Peyer's patch (tissue), 4 donors: ENCODE results near the gene PPP1R37. TPM values are rescaled to one million over a fixed set of nuclear protein-coding genes. Genes with fewer than 3 reads are reported as not detected.
A peak's percentile ranks its signal among the peaks of the same experiment; 100 is the strongest.

Experiments used
- DNase-seq, 3 donors: peaks; one replicate each; pipeline ENCODE4 v3.0.0-alpha.2; 2017 to 2019
- H3K27ac ChIP-seq, 4 donors: fragments of 200-600 bp; sonication (generic); one replicate each; pipeline ENCODE4 v1.5.1; 2016 to 2019
- H3K27me3 ChIP-seq, 2 donors: fragments of 200-600 bp; sonication (generic); one replicate each; pipeline ENCODE4 v1.5.1; 2019
- H3K36me3 ChIP-seq, 3 donors: fragments of 200-600 bp; sonication (generic); one replicate each; pipeline ENCODE4 v1.5.1; 2016 to 2019
- H3K4me1 ChIP-seq, 4 donors: fragments of 200-600 bp; sonication (generic); one replicate each; pipeline ENCODE4 v1.5.1; 2016 to 2019
- H3K4me3 ChIP-seq, 4 donors: fragments of 200-600 bp; sonication (generic); 1 replicate in 3 of 4; 2 replicates in 1 of 4; pipeline ENCODE4 v1.5.1; 2016 to 2019; ENCODE audit warnings: mild to moderate bottlenecking in 1 of 4
- H3K9me3 ChIP-seq, 4 donors: fragments of 200-600 bp; sonication (generic); one replicate each; pipeline ENCODE4 v1.5.1; 2016 to 2019; ENCODE audit warnings: mild to moderate bottlenecking in 1 of 4
- CTCF ChIP-seq, 6 experiments: fragments of 450-650 bp in 4 of 6; fragments of 200-600 bp in 2 of 6; sonication (generic) in 1 of 6; IDR thresholded peaks; one replicate each; pipeline ENCODE4 v1.5.1; 2017 to 2019; ENCODE audit warnings: antibody characterized with exemption in 6 of 6, mild to moderate bottlenecking in 3 of 6, moderate library complexity in 1 of 6
- POLR2A ChIP-seq, 2 donors: fragments of 450-650 bp; IDR thresholded peaks; one replicate each; pipeline ENCODE4 v1.5.1; 2017; ENCODE audit warnings: antibody characterized with exemption in 2 of 2, mild to moderate bottlenecking in 2 of 2, moderate library complexity in 2 of 2
- total RNA-seq, 4 donors: library from RNA; depleted of rRNA; stranded (reverse); fragments of >200 nt; gene quantifications; one replicate each; pipeline ENCODE4 v1.1.0, GENCODE V29; 2016

PPP1R37 gene
- total RNA-seq, 4 donors from 2014 or later, result 41.8 to 75.1 (median 54.2) TPM

GRCh38 chr19:45171211-45171623 is 78.2 kb downstream of the PPP1R37 start:
- Histone ChIP-seq H3K4me1 (peaks cover 0 to 9% (median 4%) of the 10 kb centered on the region in 4 donors), H3K36me3 (no peaks in the 10 kb centered on the region), H3K9me3 (no peaks in the 10 kb centered on the region), H3K4me3 (no peak overlapping the region), H3K27ac (peak overlapping the region in 3 of 4 donors; percentile 5 to 17 (median 14)), H3K27me3 (no peaks in the 10 kb centered on the region)
- DNase-seq, result no peak
- TF ChIP-seq POLR2A (IDR thresholded peaks at IDR 0.05) (no peak), CTCF (IDR thresholded peaks at IDR 0.05) (no peak)

- H3K36me3 ChIP-seq, result no peaks in the 10 kb centered on the region
- peaks cover 0 to 14% (median 5%) of the 10 kb centered on the region in 4 donors for H3K4me1 ChIP-seq
- H3K9me3 ChIP-seq, result no peaks in the 10 kb centered on the region
- TF ChIP-seq CTCF (IDR thresholded peaks at IDR 0.05) (no peak), POLR2A (IDR thresholded peaks at IDR 0.05) (no peak)
- H3K27me3 ChIP-seq, result no peaks in the 10 kb centered on the region
- H3K27ac ChIP-seq, result peak overlapping the region in 2 of 4 donors; percentile 9 to 49
- H3K4me3 ChIP-seq, result no peak overlapping the region
- peak in 1 of 3 donors; percentile 46 for DNase-seq
Observed at GRCh38 chr19:45172173-45172572, 79.2 kb downstream of the PPP1R37 start.

GRCh38 chr19:45172611-45173208 is 79.7 kb downstream of the PPP1R37 start:
- Histone ChIP-seq H3K27me3 (no peaks in the 10 kb centered on the region), H3K27ac (peak overlapping the region in 2 of 4 donors; percentile 9 to 49), H3K9me3 (no peaks in the 10 kb centered on the region), H3K4me3 (no peak overlapping the region), H3K4me1 (peaks cover 0 to 19% (median 10%) of the 10 kb centered on the region in 4 donors), H3K36me3 (no peaks in the 10 kb centered on the region)
- no peak for DNase-seq
- no peak for TF ChIP-seq CTCF (IDR thresholded peaks at IDR 0.05)
- no peak for TF ChIP-seq POLR2A (IDR thresholded peaks at IDR 0.05)

GRCh38 chr19:45173816-45174215 is 80.8 kb downstream of the PPP1R37 start:
- Histone ChIP-seq H3K4me1 (peaks cover 0 to 19% (median 11%) of the 10 kb centered on the region in 4 donors), H3K36me3 (no peaks in the 10 kb centered on the region), H3K27me3 (no peaks in the 10 kb centered on the region), H3K27ac (no peak overlapping the region), H3K4me3 (no peak overlapping the region), H3K9me3 (no peaks in the 10 kb centered on the region)
- TF ChIP-seq CTCF (IDR thresholded peaks at IDR 0.05) (no peak), POLR2A (IDR thresholded peaks at IDR 0.05) (no peak)
- DNase-seq, result no peak

GRCh38 chr19:45175515-45176345 is 82.8 kb downstream of the PPP1R37 start:
- no peaks in the 10 kb centered on the region for H3K9me3 ChIP-seq
- H3K4me3 ChIP-seq, result no peak overlapping the region
- no peak for DNase-seq
- H3K4me1 ChIP-seq, result peaks cover 0 to 31% (median 21%) of the 10 kb centered on the region in 4 donors
- no peaks in the 10 kb centered on the region for H3K36me3 ChIP-seq
- no peak for TF ChIP-seq POLR2A (IDR thresholded peaks at IDR 0.05)
- TF ChIP-seq CTCF (IDR thresholded peaks at IDR 0.05), result no peak
- no peak overlapping the region for H3K27ac ChIP-seq
- no peaks in the 10 kb centered on the region for H3K27me3 ChIP-seq
